ENCODE results near the gene AHRR.

Gene AHRR

GRCh38 chr5:479566-480319, 158.2 kb downstream of the AHRR start:
- no peak for TF ChIP-seq CTCF (IDR thresholded peaks at IDR 0.05; ENCODE audit: borderline replicate concordance, insufficient read depth, low read depth, low read length)
- H3K4me3 ChIP-seq (ENCODE audit: low read depth, low read length) = no peak overlapping the region

GRCh38 chr5:481347-481746, 159.8 kb downstream of the AHRR start:
- H3K4me3 ChIP-seq (ENCODE audit: low read depth, low read length) = no peak overlapping the region
- TF ChIP-seq CTCF (IDR thresholded peaks at IDR 0.05; ENCODE audit: borderline replicate concordance, insufficient read depth, low read depth, low read length) = no peak

GRCh38 chr5:482021-482420, 160.5 kb downstream of the AHRR start:
- no peak for TF ChIP-seq CTCF (IDR thresholded peaks at IDR 0.05; ENCODE audit: borderline replicate concordance, insufficient read depth, low read depth, low read length)
- no peak overlapping the region for H3K4me3 ChIP-seq (ENCODE audit: low read depth, low read length)

GRCh38 chr5:482506-482905, 161.0 kb downstream of the AHRR start:
- TF ChIP-seq CTCF (IDR thresholded peaks at IDR 0.05; ENCODE audit: borderline replicate concordance, insufficient read depth, low read depth, low read length) = no peak
- H3K4me3 ChIP-seq (ENCODE audit: low read depth, low read length) = no peak overlapping the region

GRCh38 chr5:483011-483410, 161.5 kb downstream of the AHRR start:
- no peak for TF ChIP-seq CTCF (IDR thresholded peaks at IDR 0.05; ENCODE audit: borderline replicate concordance, insufficient read depth, low read depth, low read length)
- H3K4me3 ChIP-seq (ENCODE audit: low read depth, low read length) = no peak overlapping the region

GRCh38 chr5:483434-484140, 162.1 kb downstream of the AHRR start:
- no peak overlapping the region for H3K4me3 ChIP-seq (ENCODE audit: low read depth, low read length)
- TF ChIP-seq CTCF (IDR thresholded peaks at IDR 0.05; ENCODE audit: borderline replicate concordance, insufficient read depth, low read depth, low read length) = no peak

GRCh38 chr5:484556-484955, 163.0 kb downstream of the AHRR start:
- no peak for TF ChIP-seq CTCF (IDR thresholded peaks at IDR 0.05; ENCODE audit: borderline replicate concordance, insufficient read depth, low read depth, low read length)
- H3K4me3 ChIP-seq (ENCODE audit: low read depth, low read length) = no peak overlapping the region
